Transverse colon (tissue), 4 donors: ENCODE results near the gene RNF152.

Experiments
- CTCF ChIP-seq, 5 experiments: fragments of 200-600 bp in 3 of 5; fragments of 450-650 bp in 2 of 5; sonication (generic) in 3 of 5; IDR thresholded peaks; 1 replicate in 2 of 5; 2 replicates in 3 of 5; pipeline ENCODE4 v1.5.1; 2016 to 2017; ENCODE audit warnings: antibody characterized with exemption in 5 of 5, inconsistent platforms in 3 of 5, mild to moderate bottlenecking in 2 of 5, moderate library complexity in 1 of 5
- EP300 ChIP-seq: sonication (generic); formaldehyde crosslinking; IDR thresholded peaks from one replicate; pipeline ENCODE4 v1.6.1; 2017; ENCODE audit warnings: antibody characterized with exemption, low read depth
- POLR2A ChIP-seq: fragments of 450-650 bp; IDR thresholded peaks from one replicate; pipeline ENCODE4 v1.6.1; 2016; ENCODE audit warnings: antibody characterized with exemption, mild to moderate bottlenecking, moderate library complexity
- POLR2AphosphoS5 ChIP-seq, 3 donors: sonication (generic); formaldehyde crosslinking; IDR thresholded peaks; one replicate each; pipeline ENCODE4 v1.6.1; 2016; ENCODE audit warnings: antibody characterized with exemption in 3 of 3

- TF ChIP-seq CTCF (IDR thresholded peaks at IDR 0.05), result no peak
- no peak for TF ChIP-seq POLR2AphosphoS5 (IDR thresholded peaks at IDR 0.05)
- no peak for TF ChIP-seq POLR2A
- TF ChIP-seq EP300, result no peak
Measured at GRCh38 chr18:61761875-61762274, 130.9 kb downstream of the RNF152 start.
